DOHH2 (cell line): Measurements from ENCODE around the gene HERC5.

Source experiments
- EZH2phosphoT487 ChIP-seq: fragments of 200-600 bp; sonication (generic); IDR thresholded peaks from 2 replicates; pipeline ENCODE4 v1.6.1; 2017; ENCODE audit warnings: borderline replicate concordance, mild to moderate bottlenecking, antibody characterized with exemption, low read length, moderate library complexity, mixed read lengths
- TF ChIP-seq, protein P1 (sequence below): fragments of 200-600 bp; sonication (generic); IDR thresholded peaks from one replicate; pipeline ENCODE4 v1.5.1; 2014; ENCODE audit warnings: antibody characterized with exemption, mild to moderate bottlenecking, low read depth, low read length; ENCODE audit not compliant: poor library complexity, severe bottlenecking

DNA sequence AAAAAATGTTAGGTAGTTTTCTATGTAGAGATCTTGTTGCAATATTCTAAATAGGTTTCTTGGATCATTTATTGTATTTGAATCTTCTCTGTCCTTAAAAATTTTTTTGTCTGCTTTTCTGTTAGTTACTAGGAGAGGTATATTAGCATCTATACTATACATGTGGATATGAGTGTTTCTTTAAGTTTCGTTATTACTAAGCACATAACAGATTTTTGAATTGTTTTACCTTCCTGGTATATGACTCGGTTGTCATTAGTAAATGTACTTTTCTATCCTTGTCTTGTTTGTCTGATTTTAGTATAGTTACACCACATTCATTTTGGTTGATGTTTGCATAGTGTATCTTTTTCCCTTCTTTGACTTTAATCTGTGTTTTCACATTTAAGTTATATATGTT lies 46.4 kb downstream of the HERC5 start:
- no peak for TF ChIP-seq EZH2phosphoT487
- TF ChIP-seq, protein P1, sequence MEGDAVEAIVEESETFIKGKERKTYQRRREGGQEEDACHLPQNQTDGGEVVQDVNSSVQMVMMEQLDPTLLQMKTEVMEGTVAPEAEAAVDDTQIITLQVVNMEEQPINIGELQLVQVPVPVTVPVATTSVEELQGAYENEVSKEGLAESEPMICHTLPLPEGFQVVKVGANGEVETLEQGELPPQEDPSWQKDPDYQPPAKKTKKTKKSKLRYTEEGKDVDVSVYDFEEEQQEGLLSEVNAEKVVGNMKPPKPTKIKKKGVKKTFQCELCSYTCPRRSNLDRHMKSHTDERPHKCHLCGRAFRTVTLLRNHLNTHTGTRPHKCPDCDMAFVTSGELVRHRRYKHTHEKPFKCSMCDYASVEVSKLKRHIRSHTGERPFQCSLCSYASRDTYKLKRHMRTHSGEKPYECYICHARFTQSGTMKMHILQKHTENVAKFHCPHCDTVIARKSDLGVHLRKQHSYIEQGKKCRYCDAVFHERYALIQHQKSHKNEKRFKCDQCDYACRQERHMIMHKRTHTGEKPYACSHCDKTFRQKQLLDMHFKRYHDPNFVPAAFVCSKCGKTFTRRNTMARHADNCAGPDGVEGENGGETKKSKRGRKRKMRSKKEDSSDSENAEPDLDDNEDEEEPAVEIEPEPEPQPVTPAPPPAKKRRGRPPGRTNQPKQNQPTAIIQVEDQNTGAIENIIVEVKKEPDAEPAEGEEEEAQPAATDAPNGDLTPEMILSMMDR, result no peak
